HT1080 (cell line): ENCODE results near the gene SCARB2. TPM values are rescaled to one million over a fixed set of nuclear protein-coding genes. Genes with fewer than 3 reads are reported as not detected.
"Not testable (repeated sequence)": the region's sequence is repeated elsewhere in the genome, so short reads cannot be mapped to it uniquely, and the experiment has no call there.

Source experiments
- DNase-seq: peaks from one replicate; pipeline ENCODE4 v3.0.0-alpha.2; 2015; ENCODE audit warnings: low read depth
- polyA plus RNA-seq, 2 experiments: library from polyadenylated mRNA; depleted of rRNA; stranded (reverse); fragments of >200 nt; gene quantifications; 2 replicates each; pipeline ENCODE4 v1.2.3, GENCODE V29; 2015
- total RNA-seq: library from RNA; depleted of rRNA; stranded (reverse); fragments of >200 nt; shearing (Covaris generic); gene quantifications from 2 replicates; pipeline ENCODE4 v1.2.3, GENCODE V29; 2014; rRNA removed

Gene SCARB2
- 76.0 and 79.0 TPM in 2 replicates for total RNA-seq
- 70.8 and 87.9 TPM in 2 replicates for polyA plus RNA-seq (2015; cell fraction: cytosol; rRNA removed)
- 89.4 and 89.7 TPM in 2 replicates for polyA plus RNA-seq (2015; cell fraction: nucleus; rRNA removed)

GRCh38 chr4:76213415-76214176 is at the start of gene SCARB2:
Gene SCARB2, minus strand, starts transcription at chr4:76213824. Its CDS starts 281 bp downstream, at chr4:76213543.
- DNase-seq, result peak; percentile 78

GRCh38 chr4:76260571-76260970 is 46.9 kb upstream of the SCARB2 start:
- no peak for DNase-seq

- DNase-seq, result no peak
These were observed 44.2 kb upstream of the SCARB2 start for GRCh38 chr4:76257824-76258223.

GRCh38 chr4:76256968-76257367 is 43.3 kb upstream of the SCARB2 start:
- DNase-seq, result no peak

GRCh38 chr4:76256032-76256431 is 42.4 kb upstream of the SCARB2 start:
- DNase-seq, result no peak

- DNase-seq, result no peak
These were observed 39.9 kb upstream of the SCARB2 start for GRCh38 chr4:76253511-76253910.

- no peak for DNase-seq
These were observed 38.6 kb upstream of the SCARB2 start for GRCh38 chr4:76252271-76252653.

GRCh38 chr4:76251441-76252270 is 38.0 kb upstream of the SCARB2 start, which contains the start of gene FAM47E:
Gene FAM47E, plus strand, starts transcription at chr4:76251721. Its CDS starts 26 bp downstream, at chr4:76251747.
- DNase-seq, result peak; percentile 65

- DNase-seq, result no peak
These were observed 37.3 kb upstream of the SCARB2 start for GRCh38 chr4:76250962-76251361.

- DNase-seq, result no peak
These were observed 33.2 kb upstream of the SCARB2 start for GRCh38 chr4:76246852-76247251.

- no peak for DNase-seq
These were observed 32.4 kb upstream of the SCARB2 start for GRCh38 chr4:76246025-76246424.

- DNase-seq, result not testable (repeated sequence)
These were observed 30.3 kb upstream of the SCARB2 start for GRCh38 chr4:76243877-76244276.

GRCh38 chr4:76240236-76240635 is 26.6 kb upstream of the SCARB2 start:
- no peak for DNase-seq

GRCh38 chr4:76238701-76239100 is 25.1 kb upstream of the SCARB2 start:
- no peak for DNase-seq

GRCh38 chr4:76238236-76238635 is 24.6 kb upstream of the SCARB2 start:
- DNase-seq, result no peak

- no peak for DNase-seq
These were observed 22.3 kb upstream of the SCARB2 start for GRCh38 chr4:76235915-76236314.

GRCh38 chr4:76235407-76235806 is 21.8 kb upstream of the SCARB2 start:
- no peak for DNase-seq

- DNase-seq, result no peak
These were observed 21.0 kb upstream of the SCARB2 start for GRCh38 chr4:76234679-76235044.

- DNase-seq, result no peak
These were observed 20.5 kb upstream of the SCARB2 start for GRCh38 chr4:76233967-76234678.

GRCh38 chr4:76233529-76233928 is 19.9 kb upstream of the SCARB2 start:
- no peak for DNase-seq

GRCh38 chr4:76233083-76233482 is 19.5 kb upstream of the SCARB2 start:
- no peak for DNase-seq

- DNase-seq, result no peak
These were observed 19.1 kb upstream of the SCARB2 start for GRCh38 chr4:76232681-76233080.
